Left renal cortex interstitium (tissue), 4 donors: ENCODE results near the gene EXOC8. TPM values are rescaled to one million over a fixed set of nuclear protein-coding genes. Genes with fewer than 3 reads are reported as not detected.

Experiments
- DNase-seq, 4 donors: peaks; one replicate each; pipeline ENCODE4 v3.0.0-alpha.2; 2013; ENCODE audit warnings: low read depth in 4 of 4, low spot score in 2 of 4, missing footprints in 1 of 4
- polyA plus RNA-seq, 4 donors: library from polyadenylated mRNA; unstranded; fragments of 120-200 nt; gene quantifications; one replicate each; pipeline ENCODE4 v1.2.1, GENCODE V29; 2013; ENCODE audit not compliant: insufficient read length in 4 of 4

EXOC8 gene
- polyA plus RNA-seq, 4 donors = 10.2 to 12.4 (median 10.6) TPM

- DNase-seq = no peak
Measured at GRCh38 chr1:231318568-231318967, 19.1 kb downstream of the EXOC8 start.

- DNase-seq = no peak
Measured at GRCh38 chr1:231318015-231318355, 19.7 kb downstream of the EXOC8 start.

- no peak for DNase-seq
Measured at GRCh38 chr1:231317306-231318014, 20.2 kb downstream of the EXOC8 start.

- no peak for DNase-seq
Measured at GRCh38 chr1:231315887-231316286, 21.8 kb downstream of the EXOC8 start.

- DNase-seq = no peak
Measured at GRCh38 chr1:231313661-231314060, 24.0 kb downstream of the EXOC8 start.

- no peak for DNase-seq
Measured at GRCh38 chr1:231312432-231312788, 25.2 kb downstream of the EXOC8 start.

GRCh38 chr1:231311720-231312431 lies 25.8 kb downstream of the EXOC8 start:
- no peak for DNase-seq

GRCh38 chr1:231310391-231310934 lies 27.2 kb downstream of the EXOC8 start:
- DNase-seq = no peak

- no peak for DNase-seq
Measured at GRCh38 chr1:231301990-231302389, 35.7 kb downstream of the EXOC8 start.

- DNase-seq = no peak
Measured at GRCh38 chr1:231295938-231296337, 41.7 kb downstream of the EXOC8 start.

GRCh38 chr1:231286603-231287002 lies 51.0 kb downstream of the EXOC8 start:
- DNase-seq = no peak

GRCh38 chr1:231284441-231284840 lies 53.2 kb downstream of the EXOC8 start:
- DNase-seq = no peak

Other genes starting within 250 kb of the EXOC8 start
- gene TRIM67, start 175.8 kb downstream of the EXOC8 start, polyA plus RNA-seq = under 1 TPM; 0.09 to 0.17 (median 0.10) TPM
- 10 to 100 TPM; 59.9 to 77.3 (median 62.9) TPM for gene GNPAT, start 96.6 kb downstream of the EXOC8 start, polyA plus RNA-seq
- 10 to 100 TPM; 12.8 to 14.9 (median 13.6) TPM for gene SPRTN, start 441 bp upstream of the EXOC8 start, polyA plus RNA-seq
- 10 to 100 TPM; 31.8 to 44.2 (median 38.0) TPM for gene EGLN1, start 84.4 kb upstream of the EXOC8 start, polyA plus RNA-seq
- gene TSNAX, start 190.8 kb upstream of the EXOC8 start, polyA plus RNA-seq = 10 to 100 TPM; 47.0 to 63.9 (median 55.2) TPM